GM23248 (cell line): Measurements from ENCODE around the gene GRIN3A.

ENCODE experiments used
- EZH2 ChIP-seq: fragments of 200-600 bp; sonication (generic); IDR thresholded peaks from 2 replicates; pipeline ENCODE4 v1.6.1; 2018; ENCODE audit warnings: antibody characterized with exemption, mild to moderate bottlenecking; ENCODE audit not compliant: insufficient read depth, poor library complexity, severe bottlenecking
- EZH2phosphoT487 ChIP-seq: fragments of 200-600 bp; sonication (generic); IDR thresholded peaks from 2 replicates; pipeline ENCODE4 v1.6.1; 2018; ENCODE audit warnings: antibody characterized with exemption, moderate library complexity, mild to moderate bottlenecking, low read depth; ENCODE audit not compliant: insufficient read depth

DNA sequence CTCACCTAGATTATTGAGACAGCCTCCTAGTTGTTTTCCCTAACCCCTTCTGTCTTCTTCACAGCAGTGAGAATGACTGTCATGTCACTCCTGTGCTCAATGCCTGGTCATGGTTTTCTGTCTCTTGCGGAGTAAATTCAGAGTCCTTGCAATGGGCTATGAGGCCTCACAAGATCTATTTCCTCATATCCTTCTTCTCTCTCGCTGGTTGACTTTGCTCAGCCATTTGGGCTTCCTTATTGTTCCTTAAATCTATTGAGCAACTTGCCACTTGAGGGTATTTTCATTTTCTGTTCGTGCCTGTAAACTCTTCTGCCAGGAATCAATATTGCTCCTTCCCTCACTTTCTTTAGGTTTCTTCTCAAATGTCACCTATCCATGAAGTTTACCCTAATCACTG is 152.7 kb downstream of the GRIN3A start:
- TF ChIP-seq EZH2 (no peak), EZH2phosphoT487 (no peak)
